Measurements from ENCODE around the gene IFIT5. TPM values are rescaled to one million over a fixed set of nuclear protein-coding genes. Genes with fewer than 3 reads are reported as not detected.
A peak's percentile ranks its signal among the peaks of the same experiment; 100 is the strongest.

The IFIT5 gene
- total RNA-seq, 1 donor from 2014 or later: 7.4 TPM

DNA sequence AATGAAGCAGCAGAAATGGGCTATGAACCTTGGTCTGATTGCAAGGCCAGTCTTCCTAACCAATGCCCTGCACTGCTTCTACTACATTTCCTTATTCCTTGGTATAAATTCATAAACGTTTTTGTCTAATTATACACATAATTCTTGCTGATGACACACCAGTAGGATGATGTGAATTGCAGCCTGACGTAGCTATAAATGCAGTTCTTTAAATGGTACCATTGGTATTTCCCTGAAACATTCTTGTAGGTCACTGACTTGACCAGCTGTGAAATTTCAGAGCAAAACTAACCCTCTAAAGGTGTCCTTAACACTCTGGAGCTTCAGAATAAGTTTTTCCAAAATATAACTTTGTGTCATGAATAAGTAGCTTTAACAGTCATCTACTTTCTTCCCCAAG lies 50.8 kb downstream of the IFIT5 start:
- no peak overlapping the region for H3K4me3 ChIP-seq
- DNase-seq: no peak
- no peaks in the 10 kb centered on the region for H3K36me3 ChIP-seq
- intact Hi-C loops (cut with micrococcal nuclease): no loop called here
- H3K9me3 ChIP-seq (replicated peaks): no peaks in the 10 kb centered on the region
- no peaks in the 10 kb centered on the region for H3K27me3 ChIP-seq (ENCODE audit: low read depth)
- no peak overlapping the region for H3K27ac ChIP-seq (replicated peaks)
- peaks cover 27% of the 10 kb centered on the region for H3K4me1 ChIP-seq
- TF ChIP-seq CTCF (IDR thresholded peaks at IDR 0.05; ENCODE audit: borderline replicate concordance): no peak

GRCh38 chr10:89466599-89467035 lies 52.2 kb downstream of the IFIT5 start:
- no peak for DNase-seq
- no peaks in the 10 kb centered on the region for H3K9me3 ChIP-seq (replicated peaks)
- no peaks in the 10 kb centered on the region for H3K27me3 ChIP-seq (ENCODE audit: low read depth)
- peak overlapping the region; percentile 16 for H3K27ac ChIP-seq (replicated peaks)
- peaks cover 36% of the 10 kb centered on the region for H3K4me1 ChIP-seq
- intact Hi-C loops (cut with micrococcal nuclease): no loop called here
- TF ChIP-seq CTCF (IDR thresholded peaks at IDR 0.05; ENCODE audit: borderline replicate concordance): peak; percentile 61
- no peaks in the 10 kb centered on the region for H3K36me3 ChIP-seq
- H3K4me3 ChIP-seq: no peak overlapping the region

- Histone ChIP-seq H3K4me1 (peaks cover 37% of the 10 kb centered on the region), H3K4me3 (no peak overlapping the region), H3K27me3 (ENCODE audit: low read depth) (no peaks in the 10 kb centered on the region), H3K27ac (replicated peaks) (no peak overlapping the region), H3K36me3 (no peaks in the 10 kb centered on the region), H3K9me3 (replicated peaks) (no peaks in the 10 kb centered on the region)
- no peak for TF ChIP-seq CTCF (IDR thresholded peaks at IDR 0.05; ENCODE audit: borderline replicate concordance)
- DNase-seq: no peak
- intact Hi-C loops (cut with micrococcal nuclease): no loop called here
These were observed 54.0 kb downstream of the IFIT5 start for GRCh38 chr10:89468191-89468965.

GRCh38 chr10:89469517-89469916 lies 55.1 kb downstream of the IFIT5 start:
- intact Hi-C loops (cut with micrococcal nuclease): no loop called here

More at GRCh38 chr10:89469517-89469916, 55.1 kb downstream of the IFIT5 start:
- no peak for DNase-seq
- peaks cover 41% of the 10 kb centered on the region for H3K4me1 ChIP-seq
- no peaks in the 10 kb centered on the region for H3K36me3 ChIP-seq
- H3K27ac ChIP-seq (replicated peaks): no peak overlapping the region
- no peak for TF ChIP-seq CTCF (IDR thresholded peaks at IDR 0.05; ENCODE audit: borderline replicate concordance)
- no peaks in the 10 kb centered on the region for H3K27me3 ChIP-seq (ENCODE audit: low read depth)
- H3K9me3 ChIP-seq (replicated peaks): no peaks in the 10 kb centered on the region
- no peak overlapping the region for H3K4me3 ChIP-seq

Other genes with a start within 250 kb of the IFIT5 start
- 0.30 TPM for gene CH25H, start 207.3 kb upstream of the IFIT5 start, total RNA-seq
- 12.8 TPM for gene LIPA, start 162.8 kb upstream of the IFIT5 start, total RNA-seq
- gene IFIT2, start 112.5 kb upstream of the IFIT5 start, total RNA-seq: 4.5 TPM
- 6.9 TPM for gene IFIT3, start 86.6 kb upstream of the IFIT5 start, total RNA-seq
- not detected for gene IFIT1B, start 36.5 kb upstream of the IFIT5 start, total RNA-seq
- 31.0 TPM for gene IFIT1, start 21.9 kb upstream of the IFIT5 start, total RNA-seq
- 2.0 TPM for gene SLC16A12, start 121.0 kb downstream of the IFIT5 start, total RNA-seq
- 21.4 TPM for gene PANK1, start 230.7 kb downstream of the IFIT5 start, total RNA-seq

All from left ventricle myocardium inferior (tissue), 1 donor.